NB4 (cell line): Measurements from ENCODE around the gene GPR176.

Experiments used
- CTCF ChIP-seq: IDR thresholded peaks from one replicate; pipeline ENCODE4 v1.5.1; 2012; ENCODE audit warnings: low read depth, low read length
- POLR2A ChIP-seq: IDR thresholded peaks from 2 replicates; pipeline ENCODE4 v1.6.1; 2011; ENCODE audit warnings: mild to moderate bottlenecking; ENCODE audit not compliant: insufficient read length; ENCODE audit errors: extremely low read depth

GRCh38 chr15:39777496-39777895 lies 142.6 kb downstream of the GPR176 start:
- TF ChIP-seq CTCF (no peak), POLR2A (no peak)
